A673 (cell line): Measurements from ENCODE around the gene PPP1CC. TPM values are rescaled to one million over a fixed set of nuclear protein-coding genes. Genes with fewer than 3 reads are reported as not detected.

Experiments used
- BruUV-seq: library from RNA; stranded (reverse); fragments of 400-500 nt; replicated peaks from 2 replicates; lab custom pipeline; 2021; lab: Mats Ljungman, UMichigan
- CTCF ChIA-PET: fragments of 300-600 bp; sonication (Branson Sonifier 250); formaldehyde crosslinking; loops from one replicate; lab custom pipeline; 2022; ENCODE audit warnings: antibody characterized with exemption; lab: Charles Lee
- POLR2A ChIA-PET: fragments of 300-600 bp; sonication (Branson Sonifier 250); formaldehyde crosslinking; loops from one replicate; lab custom pipeline; 2022; ENCODE audit warnings: antibody characterized with exemption; ENCODE audit not compliant: low non-redundant PET; lab: Charles Lee
- DNase-seq: peaks from one replicate; pipeline ENCODE4 v3.0.0-alpha.2; 2015; ENCODE audit warnings: low spot score
- H3K27ac ChIP-seq: fragments of 200-600 bp; sonication (generic); 2 replicates; pipeline ENCODE4 v1.5.1; 2016; ENCODE audit warnings: mixed run types, low read depth, mild to moderate bottlenecking, mixed read lengths, antibody characterized with exemption, low read length; ENCODE audit not compliant: poor library complexity, severe bottlenecking
- H3K27me3 ChIP-seq: fragments of 200-600 bp; sonication (generic); replicated peaks from 2 replicates; pipeline ENCODE4 v1.6.1; 2017; ENCODE audit warnings: mixed run types, low read depth, mild to moderate bottlenecking, mixed read lengths, antibody characterized with exemption, low read length; ENCODE audit not compliant: insufficient read depth, poor library complexity
- H3K36me3 ChIP-seq: fragments of 200-600 bp; sonication (generic); 2 replicates; pipeline ENCODE4 v1.6.1; 2016; ENCODE audit warnings: mixed run types, mild to moderate bottlenecking, mixed read lengths, antibody characterized with exemption, low read length; ENCODE audit not compliant: insufficient read depth, poor library complexity, severe bottlenecking
- H3K4me1 ChIP-seq: fragments of 200-600 bp; sonication (generic); 2 replicates; pipeline ENCODE4 v1.6.1; 2017; ENCODE audit warnings: mixed run types, mild to moderate bottlenecking, mixed read lengths, antibody characterized with exemption, low read length; ENCODE audit not compliant: insufficient read depth, poor library complexity, severe bottlenecking
- H3K4me3 ChIP-seq: fragments of 200-600 bp; sonication (generic); 2 replicates; pipeline ENCODE4 v1.5.1; 2016; ENCODE audit warnings: low read depth, mixed run types, mild to moderate bottlenecking, mixed read lengths, low read length; ENCODE audit not compliant: poor library complexity, severe bottlenecking
- H3K9me3 ChIP-seq: fragments of 200-600 bp; sonication (generic); 2 replicates; pipeline ENCODE4 v1.6.1; 2016; ENCODE audit warnings: mixed run types, low read depth, mild to moderate bottlenecking, mixed read lengths, antibody characterized with exemption, low read length; ENCODE audit not compliant: poor library complexity, severe bottlenecking
- EZH2 ChIP-seq: fragments of 200-600 bp; sonication (generic); IDR thresholded peaks from 2 replicates; pipeline ENCODE4 v1.6.1; 2017; ENCODE audit warnings: borderline replicate concordance, low read depth, mild to moderate bottlenecking, mixed read lengths, antibody characterized with exemption, low read length; ENCODE audit not compliant: poor library complexity, severe bottlenecking
- intact Hi-C: fragments of 100-400 bp; cut with micrococcal nuclease; formaldehyde crosslinking; loops from one replicate; pipeline ENCODE4 v1.10.0; 2022; ENCODE audit not compliant: unreplicated experiment
- total RNA-seq: library from RNA; stranded (reverse); gene quantifications from 2 replicates; pipeline ENCODE4 v1.2.3, GENCODE V29; 2021
- TF ChIP-seq, protein P1 (sequence below): fragments of 300-800, 200-600 bp; sonication (generic); conservative IDR thresholded peaks from 2 replicates; pipeline ENCODE4 v1.5.1; 2017; ENCODE audit warnings: low read depth, mild to moderate bottlenecking, antibody characterized with exemption, low read length, moderate library complexity, mixed read lengths

PPP1CC gene
- total RNA-seq, 1 experiment from 2014 or later: 268 TPM

DNA sequence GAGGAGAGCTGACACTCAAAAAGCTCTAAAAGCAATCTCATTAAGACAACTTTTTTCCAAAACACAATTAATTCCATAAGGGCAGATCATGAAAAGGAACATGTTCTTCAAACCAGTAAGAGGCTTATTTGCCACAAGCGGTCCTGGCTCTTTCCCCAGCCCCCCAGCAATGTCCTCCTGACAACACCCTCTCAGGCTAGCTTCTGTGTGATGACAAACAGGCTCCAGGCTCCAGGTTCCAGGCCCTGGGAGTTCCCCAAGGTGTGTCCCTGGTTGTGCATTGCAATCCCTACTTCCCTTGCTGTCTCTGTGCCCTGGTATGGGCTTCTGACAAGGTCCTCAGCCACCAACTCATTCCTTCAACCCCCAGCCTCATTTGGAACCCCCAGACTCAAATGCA lies 62.7 kb downstream of the PPP1CC start:
- ChIA-PET CTCF (no interaction called here), POLR2A (no interaction called here)
- Histone ChIP-seq H3K9me3 (no peaks in the 10 kb centered on the region), H3K27ac (no peak overlapping the region), H3K27me3 (no peaks in the 10 kb centered on the region), H3K4me3 (no peak overlapping the region), H3K36me3 (no peaks in the 10 kb centered on the region), H3K4me1 (no peaks in the 10 kb centered on the region)
- TF ChIP-seq EZH2: no peak
- TF ChIP-seq, protein P1, sequence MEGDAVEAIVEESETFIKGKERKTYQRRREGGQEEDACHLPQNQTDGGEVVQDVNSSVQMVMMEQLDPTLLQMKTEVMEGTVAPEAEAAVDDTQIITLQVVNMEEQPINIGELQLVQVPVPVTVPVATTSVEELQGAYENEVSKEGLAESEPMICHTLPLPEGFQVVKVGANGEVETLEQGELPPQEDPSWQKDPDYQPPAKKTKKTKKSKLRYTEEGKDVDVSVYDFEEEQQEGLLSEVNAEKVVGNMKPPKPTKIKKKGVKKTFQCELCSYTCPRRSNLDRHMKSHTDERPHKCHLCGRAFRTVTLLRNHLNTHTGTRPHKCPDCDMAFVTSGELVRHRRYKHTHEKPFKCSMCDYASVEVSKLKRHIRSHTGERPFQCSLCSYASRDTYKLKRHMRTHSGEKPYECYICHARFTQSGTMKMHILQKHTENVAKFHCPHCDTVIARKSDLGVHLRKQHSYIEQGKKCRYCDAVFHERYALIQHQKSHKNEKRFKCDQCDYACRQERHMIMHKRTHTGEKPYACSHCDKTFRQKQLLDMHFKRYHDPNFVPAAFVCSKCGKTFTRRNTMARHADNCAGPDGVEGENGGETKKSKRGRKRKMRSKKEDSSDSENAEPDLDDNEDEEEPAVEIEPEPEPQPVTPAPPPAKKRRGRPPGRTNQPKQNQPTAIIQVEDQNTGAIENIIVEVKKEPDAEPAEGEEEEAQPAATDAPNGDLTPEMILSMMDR: no peak
- no peak for DNase-seq
- intact Hi-C loops: no loop called here
- BruUV-seq: no TSS peak

DNA sequence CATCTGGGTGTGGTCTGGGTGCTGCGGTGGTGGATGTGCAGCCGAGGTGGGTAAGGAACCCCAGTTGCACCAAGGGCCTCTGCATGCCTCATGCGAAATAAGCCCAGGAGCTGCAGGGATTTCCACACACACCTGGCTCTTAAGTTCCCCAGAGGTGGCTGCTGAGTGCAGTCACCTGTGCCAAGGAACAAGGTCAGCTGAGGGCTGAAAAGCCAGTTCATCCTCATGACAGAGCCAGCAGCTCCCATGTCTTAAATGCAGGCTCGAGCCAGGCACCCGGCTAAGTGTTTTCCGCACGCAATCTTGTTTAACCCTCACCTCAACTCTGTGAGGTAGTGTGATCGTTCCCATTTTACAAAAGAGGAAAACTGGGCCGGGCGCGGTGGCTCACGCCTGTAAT lies 63.5 kb downstream of the PPP1CC start:
- ChIA-PET CTCF (no interaction called here), POLR2A (no interaction called here)
- H3K36me3 ChIP-seq: no peaks in the 10 kb centered on the region
- intact Hi-C loops: no loop called here
- H3K27me3 ChIP-seq: no peaks in the 10 kb centered on the region
- H3K27ac ChIP-seq: no peak overlapping the region
- no peaks in the 10 kb centered on the region for H3K4me1 ChIP-seq
- H3K4me3 ChIP-seq: no peak overlapping the region
- no TSS peak for BruUV-seq
- no peak for DNase-seq
- TF ChIP-seq, protein P1: no peak
- TF ChIP-seq EZH2: no peak
- no peaks in the 10 kb centered on the region for H3K9me3 ChIP-seq

DNA sequence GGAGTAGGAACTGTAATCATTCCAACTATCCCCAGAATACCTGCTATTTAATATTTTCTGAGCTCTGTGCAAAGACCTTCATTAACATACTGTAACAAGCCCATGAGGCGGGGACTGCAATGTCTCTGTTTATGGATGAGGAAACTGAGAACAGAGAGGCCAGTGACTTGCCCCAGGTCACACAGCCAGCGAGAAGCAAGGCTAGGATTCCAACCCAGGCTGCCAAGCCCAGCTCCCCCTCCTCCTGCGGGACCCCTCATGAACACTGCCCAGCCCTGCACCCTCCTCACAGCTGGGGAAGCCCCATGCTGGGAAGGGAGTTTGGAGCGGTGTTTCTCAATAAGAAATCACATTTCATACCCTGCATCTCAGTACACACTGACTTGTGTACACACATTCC lies 64.7 kb downstream of the PPP1CC start:
- POLR2A ChIA-PET: no interaction called here
- H3K4me3 ChIP-seq: no peak overlapping the region
- H3K9me3 ChIP-seq: no peaks in the 10 kb centered on the region
- CTCF ChIA-PET: no interaction called here
- H3K27me3 ChIP-seq: no peaks in the 10 kb centered on the region
- H3K27ac ChIP-seq: no peak overlapping the region
- TF ChIP-seq EZH2: no peak
- TF ChIP-seq, protein P1: no peak
- BruUV-seq: no TSS peak
- intact Hi-C loops: no loop called here
- no peaks in the 10 kb centered on the region for H3K4me1 ChIP-seq
- no peaks in the 10 kb centered on the region for H3K36me3 ChIP-seq
- DNase-seq: no peak
